Ishikawa (cell line): ENCODE results near the gene IL1RAPL1.

Source experiments
- CEBPB ChIP-seq: IDR thresholded peaks from 2 replicates; pipeline ENCODE4 v1.6.1; 2012
- CREB1 ChIP-seq: IDR thresholded peaks from 2 replicates; pipeline ENCODE4 v1.6.1; 2012; ENCODE audit warnings: low read depth
- EGR1 ChIP-seq: IDR thresholded peaks from 2 replicates; pipeline ENCODE4 v1.6.1; 2012
- EP300 ChIP-seq: IDR thresholded peaks from 2 replicates; pipeline ENCODE4 v1.6.1; 2012; ENCODE audit warnings: borderline replicate concordance
- RAD21 ChIP-seq: IDR thresholded peaks from 2 replicates; pipeline ENCODE4 v1.6.1; 2012; ENCODE audit warnings: low read depth
- REST ChIP-seq: IDR thresholded peaks from 2 replicates; pipeline ENCODE4 v1.6.1; 2012; ENCODE audit warnings: low read depth, mild to moderate bottlenecking
- TAF1 ChIP-seq: IDR thresholded peaks from 2 replicates; pipeline ENCODE4 v1.6.1; 2012; ENCODE audit warnings: low read depth, mild to moderate bottlenecking
- TCF12 ChIP-seq: IDR thresholded peaks from 2 replicates; pipeline ENCODE4 v1.6.1; 2012; ENCODE audit warnings: low read depth
- TEAD4 ChIP-seq: IDR thresholded peaks from 2 replicates; pipeline ENCODE4 v1.6.1; 2012
- YY1 ChIP-seq: IDR thresholded peaks from 2 replicates; pipeline ENCODE4 v1.6.1; 2012; ENCODE audit warnings: low read depth

GRCh38 chrX:29419774-29420553 is 832.7 kb downstream of the IL1RAPL1 start:
- TF ChIP-seq EP300 (no peak), CEBPB (no peak), RAD21 (no peak), TEAD4 (no peak), EGR1 (no peak), TCF12 (no peak), REST (no peak), YY1 (no peak), CREB1 (no peak), TAF1 (no peak)
